Measurements from ENCODE around the gene PWP2.
"Not testable (repeated sequence)": the region's sequence is repeated elsewhere in the genome, so short reads cannot be mapped to it uniquely, and the experiment has no call there.

Gene PWP2

GRCh38 chr21:44167527-44167926, 60.3 kb downstream of the PWP2 start:
- DNase-seq: not testable (repeated sequence)

GRCh38 chr21:44170326-44170725, 63.1 kb downstream of the PWP2 start:
- DNase-seq: not testable (repeated sequence)

GRCh38 chr21:44170863-44171262, 63.7 kb downstream of the PWP2 start:
- not testable (repeated sequence) for DNase-seq

- DNase-seq: not testable (repeated sequence)
These were observed 64.9 kb downstream of the PWP2 start for GRCh38 chr21:44171962-44172572.

GRCh38 chr21:44172741-44173140, 65.5 kb downstream of the PWP2 start:
- DNase-seq: not testable (repeated sequence)

- DNase-seq: not testable (repeated sequence)
These were observed 68.0 kb downstream of the PWP2 start for GRCh38 chr21:44175189-44175588.

DNA sequence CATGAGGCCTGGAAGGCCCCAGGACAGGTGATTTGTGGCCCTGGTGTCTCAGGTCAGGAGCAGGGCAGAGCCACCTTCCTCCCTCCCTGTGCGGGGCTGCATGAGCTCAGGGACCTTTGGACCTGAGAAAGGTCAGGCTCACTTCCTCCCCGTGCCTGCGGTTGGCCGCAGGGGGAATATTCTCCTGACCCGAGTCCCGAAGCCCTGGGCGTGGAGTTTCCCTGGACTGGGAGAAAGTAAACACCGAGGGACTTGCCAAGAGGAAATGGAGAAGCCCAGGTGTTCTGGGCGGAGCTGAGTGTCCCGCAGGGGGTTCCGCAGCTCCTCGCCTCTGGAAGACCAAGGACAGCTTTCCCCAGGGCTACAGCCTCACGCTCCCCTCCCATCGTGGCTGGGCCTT, 68.9 kb downstream of the PWP2 start:
- DNase-seq: not testable (repeated sequence)

Measured in GDM1 (cell line).